Astrocyte of the cerebellum (primary cell): ENCODE results near the gene ASPHD1.
A peak's percentile ranks its signal among the peaks of the same experiment; 100 is the strongest.

ENCODE experiments used
- DNase-seq: peaks from one replicate; pipeline ENCODE4 v3.0.0-alpha.2; 2011; ENCODE audit warnings: low read depth
- H3K4me3 ChIP-seq: 2 replicates; pipeline ENCODE4 v1.5.1; 2011; ENCODE audit warnings: mild to moderate bottlenecking, low read depth, low read length, moderate library complexity
- in situ Hi-C: cut with HindIII; loops from 2 replicates; pipeline ENCODE4 v1.10.0; 2017; ENCODE audit warnings: low sequenced_read_pairs
- TF ChIP-seq, protein P1 (sequence below): IDR thresholded peaks from 2 replicates; pipeline ENCODE4 v1.5.1; 2012; ENCODE audit warnings: low read length, low read depth, moderate library complexity, mild to moderate bottlenecking; ENCODE audit errors: missing control alignments

Gene ASPHD1

GRCh38 chr16:29899516-29900101, 679 bp upstream of the ASPHD1 start, which contains the start of gene SEZ6L2:
Gene SEZ6L2 (minus strand): TSS chr16:29899550. CDS start chr16:29899019, 531 bp downstream.
- TF ChIP-seq, protein P1, sequence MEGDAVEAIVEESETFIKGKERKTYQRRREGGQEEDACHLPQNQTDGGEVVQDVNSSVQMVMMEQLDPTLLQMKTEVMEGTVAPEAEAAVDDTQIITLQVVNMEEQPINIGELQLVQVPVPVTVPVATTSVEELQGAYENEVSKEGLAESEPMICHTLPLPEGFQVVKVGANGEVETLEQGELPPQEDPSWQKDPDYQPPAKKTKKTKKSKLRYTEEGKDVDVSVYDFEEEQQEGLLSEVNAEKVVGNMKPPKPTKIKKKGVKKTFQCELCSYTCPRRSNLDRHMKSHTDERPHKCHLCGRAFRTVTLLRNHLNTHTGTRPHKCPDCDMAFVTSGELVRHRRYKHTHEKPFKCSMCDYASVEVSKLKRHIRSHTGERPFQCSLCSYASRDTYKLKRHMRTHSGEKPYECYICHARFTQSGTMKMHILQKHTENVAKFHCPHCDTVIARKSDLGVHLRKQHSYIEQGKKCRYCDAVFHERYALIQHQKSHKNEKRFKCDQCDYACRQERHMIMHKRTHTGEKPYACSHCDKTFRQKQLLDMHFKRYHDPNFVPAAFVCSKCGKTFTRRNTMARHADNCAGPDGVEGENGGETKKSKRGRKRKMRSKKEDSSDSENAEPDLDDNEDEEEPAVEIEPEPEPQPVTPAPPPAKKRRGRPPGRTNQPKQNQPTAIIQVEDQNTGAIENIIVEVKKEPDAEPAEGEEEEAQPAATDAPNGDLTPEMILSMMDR = peak; percentile 16
- peak within 1 kb of the TSS; percentile 55 for H3K4me3 ChIP-seq
- in situ Hi-C loops = no loop called here
- peak; percentile 35 for DNase-seq

DNA sequence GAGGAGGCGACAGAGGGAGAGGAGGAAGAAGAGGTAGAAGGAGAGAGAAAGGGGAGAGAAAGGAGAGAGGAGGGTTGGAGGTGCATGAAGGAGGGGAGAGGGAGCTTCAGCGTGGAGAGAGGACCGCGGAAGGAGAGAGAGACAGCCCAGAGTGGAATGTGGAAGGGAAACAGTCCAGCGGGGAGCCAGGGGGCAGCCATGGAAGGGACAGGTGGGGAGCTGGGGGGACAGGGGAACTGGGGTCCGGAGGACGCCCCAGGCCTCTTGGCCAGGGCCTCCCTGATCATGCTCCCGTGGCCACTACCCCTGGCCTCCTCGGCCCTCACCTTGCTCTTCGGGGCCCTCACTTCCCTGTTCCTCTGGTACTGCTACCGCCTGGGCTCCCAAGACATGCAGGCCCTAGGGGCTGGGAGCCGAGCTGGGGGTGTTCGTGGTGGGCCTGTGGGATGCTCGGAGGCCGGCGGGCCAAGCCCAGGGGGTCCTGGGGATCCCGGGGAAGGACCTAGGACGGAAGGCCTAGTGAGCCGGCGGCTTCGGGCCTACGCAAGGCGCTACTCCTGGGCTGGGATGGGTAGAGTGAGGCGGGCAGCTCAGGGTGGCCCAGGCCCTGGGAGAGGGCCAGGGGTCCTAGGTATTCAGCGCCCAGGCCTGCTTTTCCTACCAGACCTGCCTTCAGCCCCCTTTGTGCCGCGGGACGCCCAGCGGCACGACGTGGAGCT, 759 bp downstream of the ASPHD1 start:
- TF ChIP-seq, protein P1 = no peak
- in situ Hi-C loops = no loop called here
- no peak for DNase-seq
- peak overlapping the region; percentile 55 for H3K4me3 ChIP-seq

- TF ChIP-seq, protein P1 = no peak
- H3K4me3 ChIP-seq = no peak overlapping the region
- no peak for DNase-seq
- in situ Hi-C loops = no loop called here
Observed at GRCh38 chr16:29901607-29901945, 1.3 kb downstream of the ASPHD1 start.

DNA sequence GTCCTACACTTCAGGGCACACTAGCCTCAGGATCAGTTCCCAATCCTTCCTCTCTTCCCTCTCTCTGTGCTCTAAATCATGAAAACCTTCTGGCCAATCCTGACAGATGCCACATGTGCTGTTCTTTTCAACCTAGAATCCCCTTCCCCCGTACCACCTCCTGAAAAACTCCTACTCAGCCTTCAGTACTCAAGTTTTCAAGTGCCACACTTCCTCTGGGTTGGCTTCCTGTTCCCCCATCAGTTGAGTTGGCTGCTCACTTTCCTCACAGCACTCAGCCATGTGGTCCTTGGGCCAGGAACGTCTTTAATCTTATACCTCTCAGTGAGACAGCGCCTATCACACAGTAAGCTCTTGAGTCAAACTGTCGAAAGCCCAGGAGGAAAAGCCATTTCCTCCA, 3.3 kb downstream of the ASPHD1 start:
- DNase-seq = no peak
- no peak overlapping the region for H3K4me3 ChIP-seq
- in situ Hi-C loops = no loop called here
- TF ChIP-seq, protein P1 = no peak

DNA sequence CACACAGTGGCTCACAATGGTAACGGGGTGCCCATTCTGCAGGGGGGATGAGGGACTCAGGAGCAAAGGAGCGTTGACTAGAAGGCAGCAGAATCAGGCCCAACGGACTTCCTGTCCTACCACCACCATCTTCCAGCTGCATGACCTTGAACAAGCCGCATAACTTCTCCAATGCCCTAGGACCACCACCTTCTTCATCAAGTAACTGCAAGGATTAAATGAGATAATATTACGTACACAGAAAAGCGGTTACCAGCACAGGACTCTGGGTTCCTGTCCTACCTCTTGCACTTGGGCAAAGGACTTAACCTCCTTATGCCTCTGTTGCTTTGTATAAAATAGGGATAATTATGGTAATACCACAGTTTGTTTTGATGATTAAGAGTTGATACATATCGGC, 4.7 kb downstream of the ASPHD1 start:
- H3K4me3 ChIP-seq = no peak overlapping the region
- TF ChIP-seq, protein P1 = no peak
- no peak for DNase-seq
- in situ Hi-C loops = no loop called here

GRCh38 chr16:29905668-29906067, 5.4 kb downstream of the ASPHD1 start:
- no peak for DNase-seq
- in situ Hi-C loops = no loop called here
- TF ChIP-seq, protein P1 = no peak
- no peak overlapping the region for H3K4me3 ChIP-seq
